HG03159 (cell line): Measurements from ENCODE around the gene RPS6KC1.
A peak's percentile ranks its signal among the peaks of the same experiment; 100 is the strongest.
"Not testable (repeated sequence)": the region's sequence is repeated elsewhere in the genome, so short reads cannot be mapped to it uniquely, and the experiment has no call there.

ENCODE experiments used
- ATAC-seq: cut with Tn5 transposase; IDR thresholded peaks from one replicate; pipeline ENCODE4 v1.9.1; 2021; ENCODE audit warnings: mild to moderate bottlenecking, moderate library complexity; ENCODE audit not compliant: unreplicated experiment

Gene RPS6KC1

DNA sequence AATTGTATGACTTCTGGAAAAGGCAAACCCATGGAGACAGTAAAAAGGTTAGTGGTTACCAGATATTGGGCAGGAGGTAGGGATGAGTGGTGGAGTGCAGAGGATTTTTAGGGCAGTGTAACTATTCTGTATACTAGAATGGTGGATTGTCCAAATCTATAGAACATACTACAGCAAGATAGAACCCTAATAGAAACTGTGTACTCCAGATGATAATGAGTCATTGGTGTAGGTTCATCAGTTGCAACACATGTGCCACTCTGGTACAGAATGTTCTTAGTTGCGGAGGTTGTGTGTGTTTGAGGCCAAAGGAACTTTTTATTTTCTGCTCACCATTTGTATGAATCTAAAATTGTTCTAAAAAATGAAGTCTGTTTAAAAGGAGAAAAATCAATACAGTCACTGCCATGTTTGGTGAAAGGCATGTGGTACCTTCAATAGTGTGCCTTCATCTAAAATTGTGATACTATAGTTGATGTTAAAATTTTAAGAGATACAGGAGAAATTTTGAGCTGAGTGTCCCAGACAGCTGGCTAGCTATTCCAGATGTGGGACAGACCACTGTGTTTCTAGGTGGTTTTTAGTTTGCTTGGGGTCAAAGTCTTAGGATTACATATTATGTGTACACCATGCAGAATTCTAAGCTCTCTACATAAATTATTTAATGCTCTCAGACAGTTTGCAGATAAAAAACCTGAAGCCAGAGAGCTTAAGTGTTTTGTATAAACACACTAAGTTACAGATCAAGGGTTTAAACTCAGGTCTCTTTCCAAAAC, 150.5 kb downstream of the RPS6KC1 start:
- no peak for ATAC-seq

DNA sequence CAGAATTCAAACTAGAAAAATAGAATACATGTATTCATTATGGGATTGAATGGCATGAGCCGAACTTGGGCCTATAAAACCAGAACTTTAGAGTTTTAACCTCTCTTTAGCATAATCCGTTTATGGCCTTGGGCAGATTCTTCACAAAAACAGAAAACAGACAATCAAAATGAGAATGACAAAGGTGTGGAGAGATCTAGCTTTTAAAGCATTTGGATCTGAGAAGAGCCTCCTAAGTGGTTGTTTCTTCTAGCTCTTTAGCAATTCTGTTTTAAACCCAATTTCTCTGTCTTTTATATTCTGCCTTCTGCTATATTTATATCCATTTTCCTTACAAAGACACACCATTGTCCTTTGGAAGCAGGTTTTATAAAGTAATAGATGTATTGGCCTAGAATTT, 160.2 kb downstream of the RPS6KC1 start:
- no peak for ATAC-seq

DNA sequence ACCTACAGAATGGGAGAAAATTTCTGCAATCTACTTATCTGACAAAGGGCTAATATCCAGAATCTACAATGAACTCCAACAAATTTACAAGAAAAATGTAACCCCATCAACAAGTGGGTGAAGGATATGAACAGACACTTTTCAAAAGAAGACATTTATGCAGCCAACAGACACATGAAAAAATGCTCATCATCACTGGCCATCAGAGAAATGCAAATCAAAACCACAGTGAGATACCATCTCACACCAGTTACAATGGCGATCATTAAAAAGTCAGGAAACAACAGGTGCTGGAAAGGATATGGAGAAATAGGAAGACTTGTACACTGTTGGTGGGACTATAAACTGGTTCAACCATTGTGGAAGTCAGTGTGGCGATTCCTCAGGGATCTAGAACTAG, 168.0 kb downstream of the RPS6KC1 start:
- not testable (repeated sequence) for ATAC-seq

DNA sequence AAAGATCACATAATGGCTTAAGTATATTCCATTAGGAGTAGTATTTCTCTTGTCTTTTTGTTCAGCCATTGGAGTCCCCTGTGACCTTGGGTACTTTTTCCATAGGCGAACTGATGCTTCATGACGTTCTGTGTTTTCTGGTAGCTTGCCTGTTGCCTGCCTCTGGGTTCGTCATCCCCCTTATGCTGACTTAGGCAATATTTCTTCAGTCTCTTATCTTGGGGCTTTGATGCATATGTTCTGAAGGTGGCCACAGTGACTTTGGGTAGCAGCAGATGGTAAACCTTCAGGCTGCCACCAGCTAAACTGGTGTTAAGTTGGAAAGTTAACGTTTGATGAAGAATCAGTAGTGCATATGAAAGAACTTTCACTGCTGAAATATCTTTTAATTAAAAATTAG, 170.2 kb downstream of the RPS6KC1 start:
- no peak for ATAC-seq

- ATAC-seq, result no peak
These were observed 176.4 kb downstream of the RPS6KC1 start for GRCh38 chr1:213227458-213227857.

GRCh38 chr1:213231795-213232231, 180.8 kb downstream of the RPS6KC1 start:
- ATAC-seq, result no peak

GRCh38 chr1:213242883-213243282, 191.8 kb downstream of the RPS6KC1 start:
- no peak for ATAC-seq

DNA sequence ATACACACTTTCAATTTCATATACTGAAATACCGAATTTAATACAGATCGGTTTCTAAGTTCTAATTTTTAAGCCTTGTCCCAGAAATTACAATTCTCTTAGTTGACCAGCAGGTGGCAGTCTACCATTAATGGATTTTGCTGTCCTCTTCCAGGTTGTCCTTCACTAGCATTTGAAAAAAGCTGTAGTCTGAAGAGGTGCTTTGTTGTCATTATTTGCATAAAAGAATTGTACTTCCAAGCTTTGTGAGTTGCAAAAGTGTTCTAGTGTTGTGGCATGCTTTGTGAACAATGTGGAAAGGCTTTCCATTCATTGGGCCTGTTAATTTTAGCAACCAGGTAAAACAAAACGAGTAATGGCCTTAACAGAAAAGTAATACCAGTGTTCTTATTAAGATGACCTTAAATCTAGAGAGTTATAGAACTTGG, 193.6 kb downstream of the RPS6KC1 start:
- ATAC-seq, result no peak

- ATAC-seq, result no peak
These were observed 194.3 kb downstream of the RPS6KC1 start for GRCh38 chr1:213245260-213245910.

- no peak for ATAC-seq
These were observed 196.0 kb downstream of the RPS6KC1 start for GRCh38 chr1:213247038-213247437.

DNA sequence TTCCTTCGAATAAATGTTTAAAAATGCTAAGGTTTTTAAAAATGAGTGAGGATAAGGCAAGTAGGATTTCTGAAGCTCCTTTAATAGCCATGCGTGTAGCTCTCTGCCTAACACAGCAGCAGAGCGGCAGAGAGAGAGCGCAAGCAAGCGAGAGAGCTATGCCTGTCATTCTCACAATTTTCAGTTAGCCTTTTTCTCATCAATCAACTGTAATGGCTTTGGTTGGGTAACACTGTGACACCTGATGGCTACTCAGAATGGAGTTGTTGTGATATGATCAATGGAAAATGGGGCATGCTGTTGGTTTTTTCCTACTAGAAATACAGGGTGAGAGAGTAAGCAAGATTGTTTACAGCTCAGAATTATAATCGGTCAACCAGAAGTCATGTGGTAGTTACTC, 198.4 kb downstream of the RPS6KC1 start:
- no peak for ATAC-seq

DNA sequence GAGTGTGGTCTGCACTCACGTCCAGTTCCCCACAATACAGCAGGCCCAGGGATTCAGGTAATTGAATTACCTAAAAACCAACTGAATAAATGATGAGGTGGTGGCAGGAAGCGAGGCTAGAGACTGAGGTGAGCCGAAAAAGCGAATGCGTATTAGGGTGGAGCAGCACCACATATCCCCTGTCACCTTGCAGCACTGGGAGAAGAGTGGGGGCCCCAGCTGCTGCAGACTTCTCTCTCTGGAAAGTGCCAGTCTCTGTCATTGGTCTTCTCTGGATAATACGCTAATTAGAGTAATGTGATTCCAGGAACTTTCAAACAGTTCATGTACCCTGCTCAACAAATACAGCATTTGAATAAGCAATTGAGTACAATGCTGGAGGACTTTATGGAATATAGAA, 199.0 kb downstream of the RPS6KC1 start:
- no peak for ATAC-seq

- ATAC-seq, result no peak
These were observed 199.4 kb downstream of the RPS6KC1 start for GRCh38 chr1:213250446-213250845.

- ATAC-seq, result no peak
These were observed 200.9 kb downstream of the RPS6KC1 start for GRCh38 chr1:213251972-213252371.

- ATAC-seq, result peak; percentile 75
These were observed 205.5 kb downstream of the RPS6KC1 start for GRCh38 chr1:213256438-213257087.

GRCh38 chr1:213260311-213261075, 209.5 kb downstream of the RPS6KC1 start:
- no peak for ATAC-seq

- ATAC-seq, result no peak
These were observed 213.5 kb downstream of the RPS6KC1 start for GRCh38 chr1:213264531-213264930.

DNA sequence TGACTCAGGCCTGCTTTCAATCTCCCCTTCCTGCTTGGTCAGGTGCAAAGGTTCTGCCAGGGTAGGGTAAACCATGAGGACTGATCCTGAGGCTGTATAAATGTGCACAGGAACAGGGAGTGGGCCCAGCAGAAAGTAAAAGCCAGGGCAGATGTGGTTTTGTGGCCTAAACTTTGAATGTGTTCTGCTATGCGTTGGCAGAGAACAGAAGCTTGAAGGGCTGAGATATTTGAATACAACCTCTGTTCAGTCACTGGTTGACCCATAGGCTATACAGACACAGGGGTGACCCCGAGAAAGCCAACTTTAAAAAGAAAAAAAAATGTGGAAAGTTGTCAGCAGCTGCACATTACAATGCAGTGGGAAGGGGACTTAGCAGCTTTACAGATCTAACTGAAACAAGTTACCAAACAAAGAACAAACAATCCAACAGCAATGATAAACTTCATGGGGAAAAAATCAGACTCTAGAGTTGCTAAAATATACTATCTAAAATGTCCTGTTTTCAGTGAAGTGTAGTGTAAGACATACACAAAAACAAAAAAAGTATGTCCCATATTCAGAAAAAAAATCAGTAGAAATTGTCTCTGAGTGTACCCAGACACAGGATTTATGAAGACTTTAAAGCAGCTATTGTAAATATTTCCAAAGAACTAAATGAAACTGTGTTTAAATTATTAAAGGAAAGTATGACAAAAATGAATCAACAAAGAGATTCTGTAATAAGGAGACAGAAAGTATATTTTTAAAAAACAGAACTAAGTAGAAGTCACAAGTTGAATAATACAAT, 216.1 kb downstream of the RPS6KC1 start:
- no peak for ATAC-seq

DNA sequence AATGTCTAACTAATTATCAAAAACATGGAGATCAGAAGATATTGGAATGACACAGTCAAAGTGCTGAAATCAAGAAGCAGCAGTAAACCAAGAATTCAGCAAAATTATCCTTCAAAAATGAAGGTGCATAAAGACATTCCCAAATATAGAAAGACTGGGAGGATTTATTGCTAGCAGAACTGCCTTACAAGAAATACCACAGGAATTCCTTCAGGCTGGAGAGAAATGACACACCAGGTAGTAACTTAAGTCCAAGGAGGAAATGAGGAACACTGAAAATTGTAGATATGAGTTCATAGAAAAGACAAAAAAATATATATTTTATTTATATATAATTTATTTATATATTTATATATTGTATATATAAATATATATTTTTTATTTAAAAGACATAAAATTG, 217.2 kb downstream of the RPS6KC1 start:
- no peak for ATAC-seq

GRCh38 chr1:213269829-213270228, 218.8 kb downstream of the RPS6KC1 start:
- no peak for ATAC-seq
